SW480 (cell line): ENCODE data around the gene OPHN1.

Source experiments
- DNase-seq: peaks from one replicate; pipeline ENCODE4 v3.0.0-alpha.2; 2016; ENCODE audit warnings: low spot score

Gene OPHN1

GRCh38 chrX:68060506-68061205 lies 372.6 kb downstream of the OPHN1 start:
- DNase-seq, result no peak

- no peak for DNase-seq
Observed at GRCh38 chrX:68059469-68059868, 373.8 kb downstream of the OPHN1 start.

GRCh38 chrX:68049466-68049865 lies 383.8 kb downstream of the OPHN1 start:
- DNase-seq, result peak; percentile 18

- DNase-seq, result no peak
Observed at GRCh38 chrX:68048774-68049173, 384.5 kb downstream of the OPHN1 start.

- no peak for DNase-seq
Observed at GRCh38 chrX:68045008-68045577, 388.2 kb downstream of the OPHN1 start.

GRCh38 chrX:68043713-68044438 lies 389.4 kb downstream of the OPHN1 start:
- DNase-seq, result no peak

GRCh38 chrX:68041110-68041509 lies 392.2 kb downstream of the OPHN1 start:
- DNase-seq, result no peak

GRCh38 chrX:68018248-68019203 lies 414.8 kb downstream of the OPHN1 start:
- peak; percentile 19 for DNase-seq

GRCh38 chrX:67998540-67998939 lies 434.8 kb downstream of the OPHN1 start:
- DNase-seq, result no peak
